ENCODE measurements around the gene OR51V1.
"Not testable (repeated sequence)": the region's sequence is repeated elsewhere in the genome, so short reads cannot be mapped to it uniquely, and the experiment has no call there.

Gene OR51V1

GRCh38 chr11:5200582-5200981, at the start of gene OR51V1:
TSS of gene OR51V1 (minus strand) at chr11:5200682. CDS start at chr11:5200682, 0 bp downstream.
- DNase-seq = no peak

- not testable (repeated sequence) for DNase-seq
Measured at GRCh38 chr11:5249807-5250396, 49.4 kb upstream of the OR51V1 start, which contains the start of gene HBG1. TSS of gene HBG1 (minus strand) at chr11:5249857. CDS start at chr11:5249804, 53 bp downstream.

GRCh38 chr11:5248498-5248897, 48.0 kb upstream of the OR51V1 start:
- not testable (repeated sequence) for DNase-seq

- DNase-seq = no peak
Measured at GRCh38 chr11:5247472-5248192, 47.1 kb upstream of the OR51V1 start.

- DNase-seq = no peak
Measured at GRCh38 chr11:5246772-5247471, 46.4 kb upstream of the OR51V1 start.

- DNase-seq = no peak
Measured at GRCh38 chr11:5245155-5245554, 44.7 kb upstream of the OR51V1 start.

GRCh38 chr11:5243816-5244180, 43.3 kb upstream of the OR51V1 start:
- no peak for DNase-seq

- DNase-seq = no peak
Measured at GRCh38 chr11:5242933-5243815, 42.7 kb upstream of the OR51V1 start.

GRCh38 chr11:5242208-5242607, 41.7 kb upstream of the OR51V1 start:
- DNase-seq = no peak

- DNase-seq = no peak
Measured at GRCh38 chr11:5241458-5241857, 41.0 kb upstream of the OR51V1 start.

- DNase-seq = no peak
Measured at GRCh38 chr11:5240458-5240857, 40.0 kb upstream of the OR51V1 start.

GRCh38 chr11:5240056-5240455, 39.6 kb upstream of the OR51V1 start:
- DNase-seq = no peak

GRCh38 chr11:5239046-5239445, 38.6 kb upstream of the OR51V1 start:
- DNase-seq = no peak

- no peak for DNase-seq
Measured at GRCh38 chr11:5238486-5238885, 38.0 kb upstream of the OR51V1 start.

- no peak for DNase-seq
Measured at GRCh38 chr11:5237420-5237819, 36.9 kb upstream of the OR51V1 start.

- no peak for DNase-seq
Measured at GRCh38 chr11:5235364-5236095, 35.0 kb upstream of the OR51V1 start.

GRCh38 chr11:5234381-5234834, 33.9 kb upstream of the OR51V1 start, which contains the start of gene HBD:
TSS of gene HBD (minus strand) at chr11:5234483. CDS start at chr11:5234433, 50 bp downstream.
- DNase-seq = no peak

- no peak for DNase-seq
Measured at GRCh38 chr11:5233307-5233706, 32.8 kb upstream of the OR51V1 start.

- no peak for DNase-seq
Measured at GRCh38 chr11:5232821-5233220, 32.3 kb upstream of the OR51V1 start.

GRCh38 chr11:5232176-5232575, 31.7 kb upstream of the OR51V1 start:
- no peak for DNase-seq

- no peak for DNase-seq
Measured at GRCh38 chr11:5231111-5231510, 30.6 kb upstream of the OR51V1 start.

GRCh38 chr11:5230266-5230665, 29.8 kb upstream of the OR51V1 start:
- no peak for DNase-seq

Data from DMS79 treated with DMSO at 0.1 percent for 48 hours (cell line).